ENCODE results near the gene COPS2. TPM values are rescaled to one million over a fixed set of nuclear protein-coding genes. Genes with fewer than 3 reads are reported as not detected.

Gene COPS2
- polyA plus RNA-seq, 1 experiment, result 135 TPM

Small RNAs within 50 kb of the gene (small RNA-seq; reads per million reads assigned to genes)
- gene MIR4716 (ENCODE audit: insufficient read length, low read depth) (not detected), gene RF00019 (ENCODE audit: insufficient read length, low read depth) (not detected), gene RN7SL307P (ENCODE audit: insufficient read length, low read depth) (not detected)

Other genes with a start within 250 kb of the COPS2 start
- gene SHC4, start 191.7 kb downstream of the COPS2 start, polyA plus RNA-seq (2011; rRNA removed), result 5.1 TPM in 2 replicates
- gene SECISBP2L, start 109.2 kb downstream of the COPS2 start, polyA plus RNA-seq (2011; rRNA removed), result 41.3 and 42.7 TPM in 2 replicates
- 32.2 and 32.7 TPM in 2 replicates for gene GALK2, start 14.6 kb upstream of the COPS2 start, polyA plus RNA-seq (2011; rRNA removed)